Calu3 (cell line): ENCODE data around the gene YBX1. TPM values are rescaled to one million over a fixed set of nuclear protein-coding genes. Genes with fewer than 3 reads are reported as not detected.

ENCODE experiments used
- BruUV-seq: library from RNA; stranded (reverse); fragments of 400-500 nt; replicated peaks from 2 replicates; lab custom pipeline; 2021; lab: Mats Ljungman, UMichigan
- CTCF ChIA-PET: fragments of 300-600 bp; sonication (Branson Sonifier 250); formaldehyde crosslinking; loops from one replicate; lab custom pipeline; 2022; ENCODE audit warnings: antibody characterized with exemption; lab: Charles Lee
- DNase-seq: peaks from one replicate; pipeline ENCODE4 v3.0.0; 2022
- H3K27ac Mint-ChIP-seq: one replicate; pipeline ENCODE4 v1.8.0; 2022; ENCODE audit warnings: mixed read lengths; ENCODE audit not compliant: unreplicated experiment
- H3K27me3 Mint-ChIP-seq: one replicate; pipeline ENCODE4 v1.8.0; 2022; ENCODE audit warnings: mixed read lengths; ENCODE audit not compliant: unreplicated experiment
- H3K36me3 Mint-ChIP-seq: one replicate; pipeline ENCODE4 v1.8.0; 2022; ENCODE audit warnings: mild to moderate bottlenecking, moderate library complexity, mixed read lengths; ENCODE audit not compliant: insufficient read depth, unreplicated experiment
- H3K4me1 Mint-ChIP-seq: one replicate; pipeline ENCODE4 v1.8.0; 2022; ENCODE audit warnings: mild to moderate bottlenecking, low read depth, mixed read lengths; ENCODE audit not compliant: unreplicated experiment
- H3K4me3 Mint-ChIP-seq: one replicate; pipeline ENCODE4 v1.8.0; 2022; ENCODE audit warnings: mild to moderate bottlenecking, low read depth, moderate library complexity, mixed read lengths; ENCODE audit not compliant: unreplicated experiment
- H3K9me3 Mint-ChIP-seq: one replicate; pipeline ENCODE4 v1.8.0; 2022; ENCODE audit warnings: low read depth, mixed read lengths; ENCODE audit not compliant: unreplicated experiment
- intact Hi-C: fragments of 100-400 bp; cut with micrococcal nuclease; formaldehyde crosslinking; loops from one replicate; pipeline ENCODE4 v1.10.0; 2022; ENCODE audit not compliant: unreplicated experiment
- total RNA-seq: library from RNA; stranded (reverse); gene quantifications from 2 replicates; pipeline ENCODE4 v1.2.3, GENCODE V29; 2022
- TF ChIP-seq, protein P1 (sequence below): fragments of 200-600 bp; IDR thresholded peaks from one replicate; pipeline ENCODE4 v1.8.0; 2022; ENCODE audit warnings: antibody characterized with exemption; ENCODE audit not compliant: unreplicated experiment

The YBX1 gene
- total RNA-seq, 1 experiment from 2014 or later = 937 TPM

DNA sequence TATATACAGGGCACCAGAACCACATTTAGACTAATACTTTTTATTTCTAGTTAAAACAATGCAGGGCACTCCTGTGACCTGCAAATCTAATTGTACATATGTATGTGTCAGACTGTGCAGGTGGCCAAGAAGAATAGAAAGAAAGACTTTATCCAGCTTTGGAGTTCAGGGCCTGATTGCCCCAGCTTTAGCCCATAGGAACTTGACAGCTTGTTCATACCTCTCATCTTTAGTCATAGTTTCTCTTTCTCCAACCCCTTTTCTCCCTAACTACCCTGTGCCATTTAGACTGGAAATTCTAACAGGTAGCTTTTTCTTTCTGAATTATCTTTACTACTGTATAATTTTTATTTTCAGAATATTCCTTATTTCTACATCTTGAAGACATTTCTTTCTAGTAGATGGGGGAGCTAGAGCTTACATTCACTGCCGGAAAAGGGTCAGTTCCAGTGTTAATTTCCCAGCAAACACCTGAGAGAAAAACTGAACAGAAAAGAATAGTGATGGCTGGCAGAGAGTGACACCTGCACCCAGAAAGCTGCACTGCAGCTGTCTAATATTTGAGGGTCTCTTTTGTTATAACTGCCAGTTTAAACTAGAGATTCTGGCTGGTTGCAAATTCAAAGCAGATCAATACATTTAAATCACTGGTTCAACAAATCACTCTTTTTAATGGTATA is 8.4 kb downstream of the YBX1 start:
- no peak for DNase-seq
- CTCF ChIA-PET = interaction anchor here (0.8 to 2.6 kb wide), 3 partner anchors 8 to 76 kb away, joined by 4 to 16 read pairs (median 4); partner anchors contain the start of genes C1orf50, P3H1, PPIH and YBX1
- TF ChIP-seq, protein P1, sequence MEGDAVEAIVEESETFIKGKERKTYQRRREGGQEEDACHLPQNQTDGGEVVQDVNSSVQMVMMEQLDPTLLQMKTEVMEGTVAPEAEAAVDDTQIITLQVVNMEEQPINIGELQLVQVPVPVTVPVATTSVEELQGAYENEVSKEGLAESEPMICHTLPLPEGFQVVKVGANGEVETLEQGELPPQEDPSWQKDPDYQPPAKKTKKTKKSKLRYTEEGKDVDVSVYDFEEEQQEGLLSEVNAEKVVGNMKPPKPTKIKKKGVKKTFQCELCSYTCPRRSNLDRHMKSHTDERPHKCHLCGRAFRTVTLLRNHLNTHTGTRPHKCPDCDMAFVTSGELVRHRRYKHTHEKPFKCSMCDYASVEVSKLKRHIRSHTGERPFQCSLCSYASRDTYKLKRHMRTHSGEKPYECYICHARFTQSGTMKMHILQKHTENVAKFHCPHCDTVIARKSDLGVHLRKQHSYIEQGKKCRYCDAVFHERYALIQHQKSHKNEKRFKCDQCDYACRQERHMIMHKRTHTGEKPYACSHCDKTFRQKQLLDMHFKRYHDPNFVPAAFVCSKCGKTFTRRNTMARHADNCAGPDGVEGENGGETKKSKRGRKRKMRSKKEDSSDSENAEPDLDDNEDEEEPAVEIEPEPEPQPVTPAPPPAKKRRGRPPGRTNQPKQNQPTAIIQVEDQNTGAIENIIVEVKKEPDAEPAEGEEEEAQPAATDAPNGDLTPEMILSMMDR = no peak
- H3K4me3 Mint-ChIP-seq = peak overlapping the region; percentile 68
- H3K27ac Mint-ChIP-seq = no peak overlapping the region
- BruUV-seq = no TSS peak
- H3K9me3 Mint-ChIP-seq = no peaks in the 10 kb centered on the region
- H3K4me1 Mint-ChIP-seq = peaks cover 62% of the 10 kb centered on the region
- intact Hi-C loops = loop anchor here (5.0 kb wide), 1 partner anchor 348 kb away; no protein-coding TSS in a partner anchor
- no peaks in the 10 kb centered on the region for H3K27me3 Mint-ChIP-seq
- peaks cover 62% of the 10 kb centered on the region for H3K36me3 Mint-ChIP-seq

DNA sequence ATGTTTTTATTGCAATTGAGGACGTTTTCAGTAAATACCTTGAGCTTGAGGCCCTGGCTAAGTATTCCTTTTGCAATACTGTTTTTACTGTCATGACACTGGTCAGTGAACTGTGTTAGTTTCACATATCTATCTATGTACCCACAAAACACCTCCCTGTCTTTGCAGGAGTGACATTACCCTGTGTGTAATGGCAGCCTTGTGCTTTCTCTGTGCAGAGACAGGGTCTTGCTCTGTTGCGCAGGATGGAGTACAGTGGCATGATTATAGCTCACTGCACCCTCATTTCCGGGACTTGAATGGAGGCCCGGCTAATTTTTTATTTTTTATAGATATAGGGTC is 8.9 kb downstream of the YBX1 start:
- Mint-ChIP-seq H3K4me3 (peak overlapping the region; percentile 68), H3K27ac (no peak overlapping the region), H3K27me3 (no peaks in the 10 kb centered on the region), H3K9me3 (no peaks in the 10 kb centered on the region), H3K4me1 (peaks cover 63% of the 10 kb centered on the region), H3K36me3 (peaks cover 67% of the 10 kb centered on the region)
- intact Hi-C loops = loop anchor here (5.0 kb wide), 1 partner anchor 349 kb away; no protein-coding TSS in a partner anchor
- CTCF ChIA-PET = interaction anchor here (0.8 to 2.6 kb wide), 3 partner anchors 9 to 75 kb away, joined by 4 to 16 read pairs (median 4); partner anchors contain the start of genes C1orf50, P3H1, PPIH and YBX1
- BruUV-seq = no TSS peak
- TF ChIP-seq, protein P1 = no peak
- DNase-seq = no peak

DNA sequence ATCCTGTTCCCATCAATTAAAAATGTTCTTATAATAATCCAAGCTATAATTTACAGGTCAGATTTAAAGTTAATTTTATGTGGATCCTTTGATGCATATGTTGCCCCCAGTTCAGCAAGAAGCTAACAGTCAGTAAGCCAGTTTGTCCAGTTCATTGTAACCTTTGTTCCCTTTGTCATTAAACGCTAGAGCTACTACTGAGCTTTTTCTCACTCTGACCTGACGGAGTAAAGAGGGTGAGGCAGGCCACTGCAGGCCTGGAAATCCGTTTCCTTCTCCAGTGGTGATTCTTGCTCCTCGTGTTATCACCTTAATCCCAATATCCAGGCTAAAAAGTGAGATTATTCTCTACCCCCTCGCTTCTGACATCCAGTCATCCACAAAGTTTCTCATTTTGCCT is 10.2 kb downstream of the YBX1 start:
- peak overlapping the region; percentile 68 for H3K4me3 Mint-ChIP-seq
- H3K27ac Mint-ChIP-seq = peak overlapping the region; percentile 88
- no peaks in the 10 kb centered on the region for H3K9me3 Mint-ChIP-seq
- peaks cover 51% of the 10 kb centered on the region for H3K4me1 Mint-ChIP-seq
- H3K36me3 Mint-ChIP-seq = peaks cover 71% of the 10 kb centered on the region
- intact Hi-C loops = loop anchor here (5.0 kb wide), 1 partner anchor 350 kb away; no protein-coding TSS in a partner anchor
- TF ChIP-seq, protein P1 = no peak
- CTCF ChIA-PET = interaction anchor here (0.6 to 2.6 kb wide), 5 partner anchors 10 to 363 kb away, joined by 3 to 16 read pairs (median 3); partner anchors contain the start of gene YBX1
- peak; percentile 33 for DNase-seq
- H3K27me3 Mint-ChIP-seq = no peaks in the 10 kb centered on the region
- BruUV-seq = no TSS peak

DNA sequence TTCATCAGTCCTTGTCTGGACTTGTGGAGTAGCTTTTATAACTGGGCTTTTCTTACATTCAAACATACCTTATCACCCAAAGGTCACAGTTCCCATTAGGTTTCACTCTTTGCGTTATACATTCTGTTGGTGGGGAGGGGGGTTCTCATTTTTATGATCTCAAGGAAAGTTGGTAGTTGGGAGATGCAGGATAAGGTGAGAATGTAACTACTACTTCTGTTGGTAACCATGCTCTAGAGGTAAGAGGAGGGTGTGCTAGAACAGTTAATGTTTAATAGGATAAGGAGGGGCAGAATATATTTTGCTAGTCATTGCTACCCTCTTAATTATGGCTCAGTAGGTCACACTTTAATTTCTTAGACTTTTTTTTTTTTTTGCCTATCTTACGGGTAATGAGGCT is 10.7 kb downstream of the YBX1 start:
- Mint-ChIP-seq H3K27me3 (no peaks in the 10 kb centered on the region), H3K9me3 (no peaks in the 10 kb centered on the region), H3K27ac (peak overlapping the region; percentile 88), H3K36me3 (peaks cover 71% of the 10 kb centered on the region), H3K4me1 (peaks cover 46% of the 10 kb centered on the region), H3K4me3 (peak overlapping the region; percentile 68)
- no TSS peak for BruUV-seq
- DNase-seq = no peak
- CTCF ChIA-PET = interaction anchor here (0.6 to 2.6 kb wide), 4 partner anchors 11 to 353 kb away, joined by 3 to 16 read pairs (median 3); partner anchors contain the start of gene YBX1
- intact Hi-C loops = loop anchor here (5.0 kb wide), 1 partner anchor 351 kb away; no protein-coding TSS in a partner anchor
- TF ChIP-seq, protein P1 = no peak
